ENCODE results near the gene PDE8B.

The PDE8B gene

GRCh38 chr5:77353251-77353650 is 142.8 kb downstream of the PDE8B start:
- H3K4me3 ChIP-seq (ENCODE audit: low read depth in 1 of 2, low read length in 2 of 2), result no peak overlapping the region
- no peak overlapping the region for H3K27ac ChIP-seq (ENCODE audit: low read length)
- no peak for ATAC-seq (ENCODE audit: insufficient read depth, low read depth)
- H3K9me3 ChIP-seq (ENCODE audit: insufficient read depth, low read length, severe bottlenecking), result no peaks in the 10 kb centered on the region
- H3K4me2 ChIP-seq (ENCODE audit: insufficient read depth, low read length), result no peak overlapping the region
- H2AFZ ChIP-seq (ENCODE audit: low read depth, low read length), result no peak overlapping the region
- no peaks in the 10 kb centered on the region for H3K79me2 ChIP-seq (ENCODE audit: insufficient read depth, low read length)
- H3K9ac ChIP-seq (ENCODE audit: low read depth, low read length), result no peak overlapping the region
- H4K20me1 ChIP-seq (ENCODE audit: insufficient read depth, low read length), result no peaks in the 10 kb centered on the region
- TF ChIP-seq CTCF (IDR thresholded peaks at IDR 0.05; ENCODE audit: borderline replicate concordance, extremely low read depth, low read length, poor library complexity, severe bottlenecking) (no peak), EZH2 (IDR thresholded peaks at IDR 0.05; ENCODE audit: borderline replicate concordance, low read depth, low read length, severe bottlenecking) (no peak)
- no peaks in the 10 kb centered on the region for H3K4me1 ChIP-seq (ENCODE audit: insufficient read depth, low read length)
- no peaks in the 10 kb centered on the region for H3K36me3 ChIP-seq (ENCODE audit: insufficient read depth, low read length)
- H3K27me3 ChIP-seq (ENCODE audit: insufficient read depth, low read length, poor library complexity), result peaks cover 2% of the 10 kb centered on the region
- DNase-seq, result no peak

- no peak overlapping the region for H3K4me2 ChIP-seq (ENCODE audit: insufficient read depth, low read length)
- H3K27ac ChIP-seq (ENCODE audit: low read length), result no peak overlapping the region
- H3K4me3 ChIP-seq (ENCODE audit: low read depth in 1 of 2, low read length in 2 of 2), result no peak overlapping the region
- TF ChIP-seq CTCF (IDR thresholded peaks at IDR 0.05; ENCODE audit: borderline replicate concordance, extremely low read depth, low read length, poor library complexity, severe bottlenecking) (no peak), EZH2 (IDR thresholded peaks at IDR 0.05; ENCODE audit: borderline replicate concordance, low read depth, low read length, severe bottlenecking) (no peak)
- no peaks in the 10 kb centered on the region for H3K4me1 ChIP-seq (ENCODE audit: insufficient read depth, low read length)
- no peaks in the 10 kb centered on the region for H3K9me3 ChIP-seq (ENCODE audit: insufficient read depth, low read length, severe bottlenecking)
- ATAC-seq (ENCODE audit: insufficient read depth, low read depth), result no peak
- no peak overlapping the region for H2AFZ ChIP-seq (ENCODE audit: low read depth, low read length)
- no peak for DNase-seq
- H3K27me3 ChIP-seq (ENCODE audit: insufficient read depth, low read length, poor library complexity), result peaks cover 2% of the 10 kb centered on the region
- H3K79me2 ChIP-seq (ENCODE audit: insufficient read depth, low read length), result no peaks in the 10 kb centered on the region
- no peak overlapping the region for H3K9ac ChIP-seq (ENCODE audit: low read depth, low read length)
- H4K20me1 ChIP-seq (ENCODE audit: insufficient read depth, low read length), result no peaks in the 10 kb centered on the region
- H3K36me3 ChIP-seq (ENCODE audit: insufficient read depth, low read length), result no peaks in the 10 kb centered on the region
These were observed 144.0 kb downstream of the PDE8B start for GRCh38 chr5:77354454-77354853.

GRCh38 chr5:77355080-77355479 is 144.6 kb downstream of the PDE8B start:
- no peaks in the 10 kb centered on the region for H3K79me2 ChIP-seq (ENCODE audit: insufficient read depth, low read length)
- H2AFZ ChIP-seq (ENCODE audit: low read depth, low read length), result no peak overlapping the region
- no peak overlapping the region for H3K4me2 ChIP-seq (ENCODE audit: insufficient read depth, low read length)
- H3K36me3 ChIP-seq (ENCODE audit: insufficient read depth, low read length), result no peaks in the 10 kb centered on the region
- no peak overlapping the region for H3K9ac ChIP-seq (ENCODE audit: low read depth, low read length)
- H4K20me1 ChIP-seq (ENCODE audit: insufficient read depth, low read length), result no peaks in the 10 kb centered on the region
- no peak for DNase-seq
- no peaks in the 10 kb centered on the region for H3K9me3 ChIP-seq (ENCODE audit: insufficient read depth, low read length, severe bottlenecking)
- ATAC-seq (ENCODE audit: insufficient read depth, low read depth), result no peak
- TF ChIP-seq CTCF (IDR thresholded peaks at IDR 0.05; ENCODE audit: borderline replicate concordance, extremely low read depth, low read length, poor library complexity, severe bottlenecking), result no peak
- no peak for TF ChIP-seq EZH2 (IDR thresholded peaks at IDR 0.05; ENCODE audit: borderline replicate concordance, low read depth, low read length, severe bottlenecking)
- peaks cover 2% of the 10 kb centered on the region for H3K27me3 ChIP-seq (ENCODE audit: insufficient read depth, low read length, poor library complexity)
- H3K4me1 ChIP-seq (ENCODE audit: insufficient read depth, low read length), result no peaks in the 10 kb centered on the region
- no peak overlapping the region for H3K27ac ChIP-seq (ENCODE audit: low read length)
- H3K4me3 ChIP-seq (ENCODE audit: low read depth in 1 of 2, low read length in 2 of 2), result no peak overlapping the region

- Histone ChIP-seq H3K27ac (ENCODE audit: low read length) (no peak overlapping the region), H3K9ac (ENCODE audit: low read depth, low read length) (no peak overlapping the region), H3K9me3 (ENCODE audit: insufficient read depth, low read length, severe bottlenecking) (no peaks in the 10 kb centered on the region), H3K36me3 (ENCODE audit: insufficient read depth, low read length) (no peaks in the 10 kb centered on the region), H3K4me1 (ENCODE audit: insufficient read depth, low read length) (no peaks in the 10 kb centered on the region), H3K27me3 (ENCODE audit: insufficient read depth, low read length, poor library complexity) (peaks cover 2% of the 10 kb centered on the region), H3K4me3 (ENCODE audit: low read depth in 1 of 2, low read length in 2 of 2) (no peak overlapping the region), H3K79me2 (ENCODE audit: insufficient read depth, low read length) (no peaks in the 10 kb centered on the region), H2AFZ (ENCODE audit: low read depth, low read length) (no peak overlapping the region), H4K20me1 (ENCODE audit: insufficient read depth, low read length) (no peaks in the 10 kb centered on the region), H3K4me2 (ENCODE audit: insufficient read depth, low read length) (no peak overlapping the region)
- DNase-seq, result no peak
- no peak for ATAC-seq (ENCODE audit: insufficient read depth, low read depth)
- no peak for TF ChIP-seq CTCF (IDR thresholded peaks at IDR 0.05; ENCODE audit: borderline replicate concordance, extremely low read depth, low read length, poor library complexity, severe bottlenecking)
These were observed 145.3 kb downstream of the PDE8B start for GRCh38 chr5:77355751-77356150.
